ENCODE results near the gene PFN1. TPM values are rescaled to one million over a fixed set of nuclear protein-coding genes. Genes with fewer than 3 reads are reported as not detected.
A peak's percentile ranks its signal among the peaks of the same experiment; 100 is the strongest.

The PFN1 gene
- total and polyA plus RNA-seq, 9 of the 15 experiments (the other 6 are each of a cell fraction or from before 2014, with no cell fraction given): 60.5 to 1,479 (median 456) TPM

DNA sequence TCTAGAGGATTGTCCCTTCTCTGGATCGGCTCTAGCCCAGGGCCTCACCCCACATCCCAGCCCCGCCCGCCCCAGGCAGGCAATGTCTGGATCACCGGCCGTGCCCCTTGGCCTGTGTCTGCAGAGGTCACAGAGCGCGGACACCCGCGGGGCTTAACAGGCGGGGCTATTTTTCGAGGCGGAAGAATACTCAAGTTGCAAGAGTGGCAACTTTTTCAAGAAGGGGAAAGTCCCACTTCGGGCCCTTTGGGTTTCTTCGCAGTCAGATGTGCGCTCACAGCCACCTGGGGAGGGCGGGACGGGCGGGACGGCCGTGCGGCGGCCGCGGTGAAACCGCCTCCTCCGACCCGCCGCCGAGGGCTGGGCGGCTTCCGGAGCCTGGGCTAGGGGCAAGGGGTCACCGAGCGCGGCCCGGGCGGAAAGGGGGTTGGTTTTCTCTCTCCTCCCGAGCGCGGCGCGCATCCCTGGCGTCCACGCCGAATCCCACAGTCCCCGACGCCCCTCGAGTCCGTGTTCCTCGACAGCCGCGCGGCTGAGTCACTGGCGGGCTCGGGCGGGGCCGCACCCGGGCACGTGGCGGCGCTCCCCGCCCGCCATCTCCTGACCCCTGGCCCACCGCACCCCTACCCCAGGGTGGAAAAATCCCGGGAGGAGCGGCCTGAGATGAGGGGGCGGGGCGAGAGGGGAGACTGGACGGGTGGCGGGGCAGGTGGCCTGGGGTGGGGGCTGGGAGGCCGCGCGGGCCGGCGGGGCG lies 1.2 kb upstream of the PFN1 start (continued):
- TF ChIP-seq ZBTB17 (CRISPR knock-in tag; IDR thresholded peaks at IDR 0.05) (no peak), KLF13 (tag; IDR thresholded peaks at IDR 0.05; ENCODE audit: borderline replicate concordance, low read depth) (no peak), BRF1 (IDR thresholded peaks at IDR 0.05; ENCODE audit: borderline replicate concordance, extremely low read depth, insufficient read length) (no peak), PRPF4 (IDR thresholded peaks at IDR 0.05; ENCODE audit: insufficient read depth, low read depth, low read length, poor library complexity, severe bottlenecking) (peak; percentile 36), POU5F1 (IDR thresholded peaks at IDR 0.05; ENCODE audit: borderline replicate concordance, low read depth, low read length, partially characterized antibody) (no peak), HMG20A (CRISPR knock-in tag; conservative IDR thresholded peaks at IDR 0.05) (no peak), ZNF436 (CRISPR knock-in tag; IDR thresholded peaks at IDR 0.05) (no peak), L3MBTL2 (IDR thresholded peaks at IDR 0.05) (peak; percentile 88), MCM5 (IDR thresholded peaks at IDR 0.05; ENCODE audit: low read depth) (no peak), RNF219 (CRISPR knock-in tag; IDR thresholded peaks at IDR 0.05) (no peak), SRSF9 (IDR thresholded peaks at IDR 0.05; ENCODE audit: borderline replicate concordance, low read depth, low read length) (no peak), ZNF79 (CRISPR knock-in tag; IDR thresholded peaks at IDR 0.05; ENCODE audit: low read depth) (no peak), ZNF277 (CRISPR knock-in tag; IDR thresholded peaks at IDR 0.05; ENCODE audit: borderline replicate concordance) (no peak)
- TF ChIP-seq, protein P1, sequence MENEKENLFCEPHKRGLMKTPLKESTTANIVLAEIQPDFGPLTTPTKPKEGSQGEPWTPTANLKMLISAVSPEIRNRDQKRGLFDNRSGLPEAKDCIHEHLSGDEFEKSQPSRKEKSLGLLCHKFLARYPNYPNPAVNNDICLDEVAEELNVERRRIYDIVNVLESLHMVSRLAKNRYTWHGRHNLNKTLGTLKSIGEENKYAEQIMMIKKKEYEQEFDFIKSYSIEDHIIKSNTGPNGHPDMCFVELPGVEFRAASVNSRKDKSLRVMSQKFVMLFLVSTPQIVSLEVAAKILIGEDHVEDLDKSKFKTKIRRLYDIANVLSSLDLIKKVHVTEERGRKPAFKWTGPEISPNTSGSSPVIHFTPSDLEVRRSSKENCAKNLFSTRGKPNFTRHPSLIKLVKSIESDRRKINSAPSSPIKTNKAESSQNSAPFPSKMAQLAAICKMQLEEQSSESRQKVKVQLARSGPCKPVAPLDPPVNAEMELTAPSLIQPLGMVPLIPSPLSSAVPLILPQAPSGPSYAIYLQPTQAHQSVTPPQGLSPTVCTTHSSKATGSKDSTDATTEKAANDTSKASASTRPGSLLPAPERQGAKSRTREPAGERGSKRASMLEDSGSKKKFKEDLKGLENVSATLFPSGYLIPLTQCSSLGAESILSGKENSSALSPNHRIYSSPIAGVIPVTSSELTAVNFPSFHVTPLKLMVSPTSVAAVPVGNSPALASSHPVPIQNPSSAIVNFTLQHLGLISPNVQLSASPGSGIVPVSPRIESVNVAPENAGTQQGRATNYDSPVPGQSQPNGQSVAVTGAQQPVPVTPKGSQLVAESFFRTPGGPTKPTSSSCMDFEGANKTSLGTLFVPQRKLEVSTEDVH (IDR thresholded peaks at IDR 0.05; ENCODE audit: low read depth, partially characterized antibody): no peak
